NCI-H345 (cell line): ENCODE results near the gene SULT1C4.
A peak's percentile ranks its signal among the peaks of the same experiment; 100 is the strongest.

Source experiments
- DNase-seq: peaks from one replicate; lab custom pipeline; 2025; lab: John Stamatoyannopoulos, UW

The SULT1C4 gene

GRCh38 chr2:108370080-108370479 lies 7.7 kb upstream of the SULT1C4 start:
- no peak for DNase-seq

- no peak for DNase-seq
Measured at GRCh38 chr2:108376774-108377173, 980 bp upstream of the SULT1C4 start.

- DNase-seq: no peak
Measured at GRCh38 chr2:108377401-108377800, 353 bp upstream of the SULT1C4 start.

GRCh38 chr2:108378851-108379250 lies 1.1 kb downstream of the SULT1C4 start:
- no peak for DNase-seq

- DNase-seq: no peak
Measured at GRCh38 chr2:108382196-108382595, 4.4 kb downstream of the SULT1C4 start.

- DNase-seq: no peak
Measured at GRCh38 chr2:108383146-108383830, 5.5 kb downstream of the SULT1C4 start.

GRCh38 chr2:108384662-108385393 lies 7.1 kb downstream of the SULT1C4 start:
- no peak for DNase-seq

- no peak for DNase-seq
Measured at GRCh38 chr2:108385411-108386071, 7.8 kb downstream of the SULT1C4 start.

GRCh38 chr2:108388045-108388444 lies 10.3 kb downstream of the SULT1C4 start:
- no peak for DNase-seq

- DNase-seq: no peak
Measured at GRCh38 chr2:108390340-108390739, 12.6 kb downstream of the SULT1C4 start.

GRCh38 chr2:108392029-108392428 lies 14.3 kb downstream of the SULT1C4 start:
- DNase-seq: no peak

GRCh38 chr2:108393197-108393596 lies 15.4 kb downstream of the SULT1C4 start:
- no peak for DNase-seq

- DNase-seq: no peak
Measured at GRCh38 chr2:108395155-108395554, 17.4 kb downstream of the SULT1C4 start.

- DNase-seq: no peak
Measured at GRCh38 chr2:108396845-108397244, 19.1 kb downstream of the SULT1C4 start.

GRCh38 chr2:108399479-108399878 lies 21.7 kb downstream of the SULT1C4 start:
- no peak for DNase-seq

- DNase-seq: no peak
Measured at GRCh38 chr2:108401800-108402199, 24.0 kb downstream of the SULT1C4 start.

GRCh38 chr2:108403494-108403893 lies 25.7 kb downstream of the SULT1C4 start:
- no peak for DNase-seq

GRCh38 chr2:108404784-108405397 lies 27.1 kb downstream of the SULT1C4 start:
- no peak for DNase-seq

GRCh38 chr2:108407864-108408729 lies 30.3 kb downstream of the SULT1C4 start:
- no peak for DNase-seq

- no peak for DNase-seq
Measured at GRCh38 chr2:108409768-108410167, 32.0 kb downstream of the SULT1C4 start.

GRCh38 chr2:108412995-108413710 lies 35.4 kb downstream of the SULT1C4 start:
- DNase-seq: peak; percentile 23
